HG03432 (cell line): Measurements from ENCODE around the gene PRKAR1B.
"Not testable (repeated sequence)": the region's sequence is repeated elsewhere in the genome, so short reads cannot be mapped to it uniquely, and the experiment has no call there.

Source experiments
- ATAC-seq: cut with Tn5 transposase; IDR thresholded peaks from one replicate; pipeline ENCODE4 v1.9.1; 2021; ENCODE audit warnings: mild to moderate bottlenecking, moderate library complexity; ENCODE audit not compliant: unreplicated experiment

PRKAR1B gene

GRCh38 chr7:628826-629225 is 98.3 kb downstream of the PRKAR1B start:
- no peak for ATAC-seq

- ATAC-seq, result no peak
Measured at GRCh38 chr7:628402-628763, 98.7 kb downstream of the PRKAR1B start.

GRCh38 chr7:627661-628401 is 99.2 kb downstream of the PRKAR1B start:
- ATAC-seq, result no peak

GRCh38 chr7:625376-625971 is 101.6 kb downstream of the PRKAR1B start:
- ATAC-seq, result no peak

- no peak for ATAC-seq
Measured at GRCh38 chr7:623464-623863, 103.6 kb downstream of the PRKAR1B start.

- no peak for ATAC-seq
Measured at GRCh38 chr7:621572-622285, 105.4 kb downstream of the PRKAR1B start.

- no peak for ATAC-seq
Measured at GRCh38 chr7:620885-621284, 106.2 kb downstream of the PRKAR1B start.

- ATAC-seq, result no peak
Measured at GRCh38 chr7:620056-620455, 107.0 kb downstream of the PRKAR1B start.

GRCh38 chr7:619368-619840 is 107.7 kb downstream of the PRKAR1B start:
- no peak for ATAC-seq

GRCh38 chr7:618539-619367 is 108.3 kb downstream of the PRKAR1B start:
- no peak for ATAC-seq

- no peak for ATAC-seq
Measured at GRCh38 chr7:617614-618538, 109.2 kb downstream of the PRKAR1B start.

GRCh38 chr7:613442-614140 is 113.5 kb downstream of the PRKAR1B start:
- no peak for ATAC-seq

GRCh38 chr7:611837-612236 is 115.2 kb downstream of the PRKAR1B start:
- not testable (repeated sequence) for ATAC-seq

GRCh38 chr7:611281-611810 is 115.7 kb downstream of the PRKAR1B start:
- no peak for ATAC-seq

GRCh38 chr7:610531-611280 is 116.4 kb downstream of the PRKAR1B start:
- no peak for ATAC-seq

- no peak for ATAC-seq
Measured at GRCh38 chr7:610141-610530, 116.9 kb downstream of the PRKAR1B start.

- ATAC-seq, result no peak
Measured at GRCh38 chr7:609365-609764, 117.7 kb downstream of the PRKAR1B start.

- ATAC-seq, result no peak
Measured at GRCh38 chr7:608954-609353, 118.1 kb downstream of the PRKAR1B start.
